Raji (cell line): ENCODE results near the gene CFAP73.

Source experiments
- POLR2A ChIP-seq: IDR thresholded peaks from 2 replicates; pipeline ENCODE4 v1.6.1; 2011; ENCODE audit warnings: low read depth, low read length, control low read depth; ENCODE audit not compliant: insufficient read depth

CFAP73 gene

DNA sequence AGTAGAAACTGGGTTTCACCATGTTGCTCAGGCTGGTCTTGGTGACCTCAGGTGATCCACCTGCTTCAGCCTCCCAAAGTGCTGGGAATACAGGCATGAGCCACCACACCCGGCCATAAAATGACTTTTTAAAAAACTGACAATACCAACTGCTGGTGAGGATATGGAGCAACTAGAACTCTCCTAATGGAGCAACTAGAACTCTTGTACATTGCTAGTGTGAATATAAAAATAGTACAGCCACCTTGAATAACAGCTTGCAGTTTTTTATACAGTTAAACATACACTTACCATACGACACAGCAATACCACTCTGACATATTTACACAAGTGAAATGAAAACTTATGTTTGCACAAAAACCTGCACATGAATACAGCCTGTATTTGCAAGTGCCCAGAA lies 2.5 kb upstream of the CFAP73 start:
- no peak for TF ChIP-seq POLR2A

- no peak for TF ChIP-seq POLR2A
Measured at GRCh38 chr12:113151655-113152054, 2.1 kb downstream of the CFAP73 start.

DNA sequence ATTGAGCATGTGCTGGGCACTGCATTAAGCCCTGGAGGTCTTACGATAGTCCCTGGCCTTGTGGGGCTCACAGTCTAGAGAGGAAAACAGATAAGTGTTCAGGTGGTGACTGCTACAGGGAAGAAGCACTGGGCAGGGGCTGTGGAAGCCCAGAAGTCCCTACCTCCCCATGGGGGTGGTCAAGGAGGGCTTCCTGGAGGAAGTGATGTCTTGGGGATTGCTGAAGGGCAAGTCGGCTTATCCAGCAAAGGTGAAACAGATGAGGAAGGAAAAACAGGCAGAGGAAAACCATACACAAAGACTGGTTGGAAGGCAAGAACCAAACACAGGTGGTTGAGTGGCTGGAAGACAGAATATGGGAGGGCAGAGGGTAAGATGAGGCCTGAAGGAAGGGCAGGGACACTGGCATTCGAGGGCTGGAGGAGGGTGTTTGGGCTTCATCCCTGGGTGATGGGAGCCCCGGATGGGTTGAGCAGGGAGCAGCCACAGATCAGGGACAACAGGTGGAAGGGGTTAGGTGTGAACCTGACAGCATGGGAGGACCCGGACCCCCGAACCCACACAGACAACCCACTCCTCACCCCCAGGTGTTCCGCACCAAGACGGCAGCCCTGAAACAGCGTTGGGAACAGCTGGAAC lies 2.8 kb downstream of the CFAP73 start:
- TF ChIP-seq POLR2A = no peak

GRCh38 chr12:113152835-113153814 lies 3.6 kb downstream of the CFAP73 start:
- no peak for TF ChIP-seq POLR2A

- no peak for TF ChIP-seq POLR2A
Measured at GRCh38 chr12:113154351-113154973, 4.9 kb downstream of the CFAP73 start.

GRCh38 chr12:113155060-113155459 lies 5.5 kb downstream of the CFAP73 start:
- no peak for TF ChIP-seq POLR2A

DNA sequence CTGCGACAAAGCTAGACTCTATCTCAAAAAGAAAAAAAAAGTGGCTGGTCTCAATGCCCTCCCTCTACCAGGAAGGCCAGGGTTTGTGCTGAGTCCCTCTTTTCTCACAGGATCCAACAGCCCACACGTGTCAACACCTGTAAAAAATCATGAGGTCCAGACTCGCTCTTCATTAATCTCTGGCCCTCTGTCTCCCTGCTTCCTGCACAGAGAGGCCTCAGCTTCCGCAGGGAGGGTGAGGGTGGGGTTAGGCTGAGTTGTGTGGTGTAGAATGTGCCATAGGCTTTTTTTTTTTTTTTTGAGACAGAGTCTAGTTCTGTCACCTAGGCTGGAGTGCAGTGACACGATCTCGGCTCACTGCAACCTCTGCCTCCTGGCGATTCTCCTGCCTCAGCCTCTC lies 6.1 kb downstream of the CFAP73 start:
- TF ChIP-seq POLR2A = no peak

- TF ChIP-seq POLR2A = no peak
Measured at GRCh38 chr12:113157218-113157859, 7.8 kb downstream of the CFAP73 start.

- TF ChIP-seq POLR2A = no peak
Measured at GRCh38 chr12:113158439-113159203, 9.1 kb downstream of the CFAP73 start.

DNA sequence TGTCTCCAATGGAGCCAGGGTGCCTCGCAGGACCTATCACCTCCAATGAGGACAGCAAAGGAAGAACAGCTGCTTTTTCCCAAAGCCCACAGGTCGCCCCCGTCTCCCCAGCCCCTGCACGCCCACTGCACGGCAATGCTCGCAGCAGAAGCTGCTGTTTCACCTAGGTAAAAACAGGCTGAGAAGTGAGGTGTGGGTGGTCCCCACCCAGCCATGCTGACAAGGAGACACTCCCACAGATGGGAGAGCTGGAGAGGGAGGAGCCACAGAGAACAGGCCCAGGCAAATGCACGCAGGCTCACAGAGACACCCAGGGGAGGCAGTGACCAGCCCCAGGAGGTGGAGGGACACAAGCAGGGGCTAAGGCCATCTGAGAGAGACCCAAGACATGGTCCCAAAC lies 10.4 kb downstream of the CFAP73 start:
- TF ChIP-seq POLR2A = no peak

DNA sequence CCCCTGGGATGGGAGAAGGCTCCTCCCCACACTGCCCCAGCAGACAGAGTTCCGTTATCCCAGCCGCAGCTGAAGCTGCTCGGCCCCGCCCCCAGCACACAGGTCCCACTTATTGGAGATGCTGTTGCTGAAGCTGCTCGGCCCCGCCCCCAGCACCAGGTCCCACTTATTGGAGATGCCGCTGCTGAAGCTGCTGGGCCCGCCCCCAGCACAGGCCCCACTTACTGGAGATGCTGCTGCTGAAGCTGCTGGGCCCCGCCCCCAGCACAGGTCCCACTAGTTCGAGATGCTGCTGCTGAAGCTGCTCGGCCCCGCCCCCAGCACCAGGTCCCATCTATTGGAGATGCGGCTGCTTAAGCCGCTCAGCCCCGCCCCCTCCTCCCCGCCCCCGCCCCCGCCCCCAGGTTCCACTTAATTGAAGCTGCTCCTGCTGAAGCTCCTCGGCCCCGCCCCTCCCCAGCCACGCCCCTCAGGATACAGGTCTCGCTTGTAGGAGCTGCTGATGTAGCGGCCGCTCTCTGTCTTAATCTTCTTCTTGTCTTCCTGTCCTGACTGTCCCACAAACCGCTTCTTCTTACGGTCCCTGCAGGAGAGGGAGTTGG lies 12.0 kb downstream of the CFAP73 start:
- no peak for TF ChIP-seq POLR2A

- TF ChIP-seq POLR2A = no peak
Measured at GRCh38 chr12:113162102-113163029, 12.8 kb downstream of the CFAP73 start.

- no peak for TF ChIP-seq POLR2A
Measured at GRCh38 chr12:113163030-113163360, 13.5 kb downstream of the CFAP73 start.

GRCh38 chr12:113164014-113164413 lies 14.5 kb downstream of the CFAP73 start:
- no peak for TF ChIP-seq POLR2A
